Fibroblast of the aortic adventitia (primary cell): ENCODE results near the gene DNMT3A. TPM values are rescaled to one million over a fixed set of nuclear protein-coding genes. Genes with fewer than 3 reads are reported as not detected.
A peak's percentile ranks its signal among the peaks of the same experiment; 100 is the strongest.
"Not testable (repeated sequence)": the region's sequence is repeated elsewhere in the genome, so short reads cannot be mapped to it uniquely, and the experiment has no call there.

Experiments
- DNase-seq: peaks from one replicate; pipeline ENCODE4 v3.0.0-alpha.2; 2010; ENCODE audit warnings: low read depth
- H3K4me3 ChIP-seq: 2 replicates; pipeline ENCODE4 v1.5.1; 2011; ENCODE audit warnings: low read depth, mild to moderate bottlenecking, control low read depth, low read length, moderate library complexity
- total RNA-seq: library from RNA; depleted of rRNA; stranded (reverse); fragments of >200 nt; gene quantifications from 2 replicates; pipeline ENCODE4 v1.2.3, GENCODE V29; 2012; ENCODE audit warnings: low replicate concordance
- TF ChIP-seq, protein P1 (sequence below): IDR thresholded peaks from 2 replicates; pipeline ENCODE4 v1.5.1; 2011; ENCODE audit warnings: mild to moderate bottlenecking, low read length, control low read depth, inconsistent platforms; ENCODE audit not compliant: insufficient read depth

DNMT3A gene
- total RNA-seq, 1 donor, result 10.8 TPM

DNA sequence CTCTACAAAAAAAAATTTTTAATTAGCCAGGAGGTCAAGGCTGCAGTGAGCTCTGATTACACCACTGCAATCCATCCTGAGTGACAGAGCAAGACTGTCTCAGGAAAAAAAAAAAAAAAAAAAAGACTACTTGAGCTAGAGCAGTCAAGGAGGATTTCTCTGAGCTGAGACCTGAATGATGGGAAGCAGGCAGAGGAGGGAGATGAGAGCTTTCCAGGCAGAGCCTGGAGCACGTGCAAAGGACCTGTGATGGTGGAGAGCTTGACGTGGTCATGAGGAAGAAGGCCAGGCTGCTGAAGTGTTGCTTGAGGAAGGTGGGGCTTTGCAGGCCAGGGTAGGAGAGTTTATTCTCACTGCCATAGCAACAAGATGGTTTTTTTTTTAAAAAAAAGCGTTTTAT, 121.4 kb downstream of the DNMT3A start:
- TF ChIP-seq, protein P1, sequence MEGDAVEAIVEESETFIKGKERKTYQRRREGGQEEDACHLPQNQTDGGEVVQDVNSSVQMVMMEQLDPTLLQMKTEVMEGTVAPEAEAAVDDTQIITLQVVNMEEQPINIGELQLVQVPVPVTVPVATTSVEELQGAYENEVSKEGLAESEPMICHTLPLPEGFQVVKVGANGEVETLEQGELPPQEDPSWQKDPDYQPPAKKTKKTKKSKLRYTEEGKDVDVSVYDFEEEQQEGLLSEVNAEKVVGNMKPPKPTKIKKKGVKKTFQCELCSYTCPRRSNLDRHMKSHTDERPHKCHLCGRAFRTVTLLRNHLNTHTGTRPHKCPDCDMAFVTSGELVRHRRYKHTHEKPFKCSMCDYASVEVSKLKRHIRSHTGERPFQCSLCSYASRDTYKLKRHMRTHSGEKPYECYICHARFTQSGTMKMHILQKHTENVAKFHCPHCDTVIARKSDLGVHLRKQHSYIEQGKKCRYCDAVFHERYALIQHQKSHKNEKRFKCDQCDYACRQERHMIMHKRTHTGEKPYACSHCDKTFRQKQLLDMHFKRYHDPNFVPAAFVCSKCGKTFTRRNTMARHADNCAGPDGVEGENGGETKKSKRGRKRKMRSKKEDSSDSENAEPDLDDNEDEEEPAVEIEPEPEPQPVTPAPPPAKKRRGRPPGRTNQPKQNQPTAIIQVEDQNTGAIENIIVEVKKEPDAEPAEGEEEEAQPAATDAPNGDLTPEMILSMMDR, result no peak
- DNase-seq, result no peak
- H3K4me3 ChIP-seq, result no peak overlapping the region

DNA sequence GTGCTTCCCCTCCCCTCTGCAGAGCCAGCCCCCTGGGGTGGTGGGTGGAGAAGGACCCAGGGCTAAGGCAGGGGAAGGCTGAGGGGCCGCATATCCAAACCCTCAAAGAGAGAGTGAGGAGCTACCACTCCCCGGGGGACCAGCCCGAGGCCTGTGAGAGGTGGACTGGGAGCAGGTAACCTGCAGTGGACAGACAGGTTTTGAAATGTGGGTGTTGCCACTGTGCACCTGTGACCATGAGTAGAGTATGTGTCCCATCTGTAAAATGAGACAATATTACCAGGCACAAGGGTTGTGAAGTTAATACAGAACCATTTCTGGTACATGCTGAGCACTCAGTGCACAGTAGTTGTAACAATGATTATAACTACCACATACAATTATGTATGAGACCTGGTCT, 122.1 kb downstream of the DNMT3A start:
- TF ChIP-seq, protein P1, result no peak
- no peak for DNase-seq
- no peak overlapping the region for H3K4me3 ChIP-seq

DNA sequence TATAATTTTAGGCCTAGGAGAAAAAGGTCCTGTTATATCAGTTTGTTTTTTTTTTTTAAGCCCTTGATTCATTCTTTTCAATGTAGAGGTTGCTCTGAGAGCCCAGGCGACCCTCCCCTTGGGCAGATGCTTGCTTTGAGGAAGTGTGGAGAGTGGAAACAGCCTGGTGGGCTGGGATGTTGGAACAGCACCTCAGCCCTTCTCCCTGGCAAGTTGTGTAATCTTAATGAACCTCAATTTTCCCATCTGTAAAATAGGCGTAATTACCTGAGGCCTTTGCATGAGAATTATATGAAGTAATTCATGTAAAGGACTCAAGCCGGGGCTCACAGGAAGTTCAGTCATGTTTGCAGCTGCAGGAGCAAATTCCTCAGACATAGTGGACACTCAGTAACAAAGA, 123.6 kb downstream of the DNMT3A start:
- no peak overlapping the region for H3K4me3 ChIP-seq
- TF ChIP-seq, protein P1, result no peak
- no peak for DNase-seq

DNA sequence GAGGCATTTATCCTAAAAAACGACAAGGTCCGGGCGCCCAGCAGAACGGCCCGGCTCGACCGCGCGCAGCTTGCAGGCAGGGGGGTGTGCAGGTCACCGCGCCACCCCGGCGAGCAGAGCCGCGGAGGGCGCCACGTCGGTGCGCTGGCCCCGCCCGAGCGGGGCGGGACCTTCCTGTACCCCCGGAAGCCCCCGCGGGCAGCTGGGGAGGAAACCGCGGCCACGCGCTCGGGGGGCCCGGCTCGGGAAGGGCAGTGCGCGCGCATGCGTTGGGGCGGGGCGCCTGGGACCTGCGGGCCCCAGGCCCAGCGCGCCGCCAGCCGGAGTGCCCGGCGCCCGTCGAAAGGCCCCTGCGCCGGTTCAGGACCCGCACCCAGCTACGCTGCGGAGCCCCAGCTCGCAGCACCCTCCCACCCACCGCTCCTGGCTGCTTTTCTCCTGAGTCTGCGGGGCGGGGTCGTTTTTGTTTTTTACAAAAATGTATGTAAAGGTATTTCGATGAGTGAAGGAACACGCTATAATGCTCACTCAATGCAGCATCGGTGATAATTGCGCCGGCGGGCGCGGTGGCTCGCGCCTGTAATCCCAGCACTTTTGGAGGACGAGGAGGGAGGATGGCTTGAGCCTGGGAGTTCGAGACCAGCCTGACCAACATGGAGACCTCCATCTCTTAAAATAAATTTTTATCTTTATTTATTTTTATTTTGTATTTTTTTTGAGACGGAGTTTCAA, 125.6 kb downstream of the DNMT3A start:
- peak; percentile 51 for DNase-seq
- TF ChIP-seq, protein P1, result no peak
- peak overlapping the region; percentile 62 for H3K4me3 ChIP-seq

DNA sequence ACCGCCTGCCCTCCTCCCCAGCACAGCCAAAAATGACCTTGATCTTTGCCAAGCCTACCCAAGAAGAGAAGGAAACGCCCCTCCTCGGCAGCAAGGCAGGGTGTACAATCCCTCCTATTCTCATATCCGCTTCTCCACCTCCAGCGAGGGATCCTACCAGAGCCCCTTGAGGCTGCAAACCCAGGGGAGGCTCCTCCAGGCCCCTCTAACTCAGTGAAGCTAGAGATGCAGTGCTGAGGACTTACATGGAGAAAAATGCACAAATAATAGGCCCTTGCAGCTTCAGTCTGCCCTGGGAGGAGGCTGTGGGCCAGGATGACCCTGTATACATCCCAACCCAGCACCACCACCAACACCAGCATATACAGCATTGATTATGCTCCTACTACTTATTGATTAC, 126.5 kb downstream of the DNMT3A start:
- no peak overlapping the region for H3K4me3 ChIP-seq
- no peak for DNase-seq
- TF ChIP-seq, protein P1, result no peak

DNA sequence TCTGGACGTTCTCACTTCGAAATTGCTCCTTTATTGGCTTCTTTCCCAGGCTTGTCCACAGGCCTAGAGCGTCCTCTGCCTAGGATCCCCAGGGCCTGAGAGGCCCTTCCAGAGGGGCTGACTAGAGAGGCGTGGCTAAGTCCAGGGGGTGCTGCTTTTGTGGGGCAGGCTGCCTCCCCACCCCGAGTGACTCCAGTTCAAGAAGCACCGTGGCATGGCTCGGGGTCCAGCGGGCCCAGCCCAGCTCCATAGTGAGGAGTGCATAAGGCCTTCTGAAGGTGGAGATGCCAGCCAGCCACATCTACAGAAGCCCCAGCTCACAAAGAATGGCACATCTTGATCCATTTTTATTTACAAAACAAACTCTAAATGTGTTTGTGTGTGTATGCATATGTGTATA, 128.5 kb downstream of the DNMT3A start:
- no peak overlapping the region for H3K4me3 ChIP-seq
- TF ChIP-seq, protein P1, result no peak
- no peak for DNase-seq

DNA sequence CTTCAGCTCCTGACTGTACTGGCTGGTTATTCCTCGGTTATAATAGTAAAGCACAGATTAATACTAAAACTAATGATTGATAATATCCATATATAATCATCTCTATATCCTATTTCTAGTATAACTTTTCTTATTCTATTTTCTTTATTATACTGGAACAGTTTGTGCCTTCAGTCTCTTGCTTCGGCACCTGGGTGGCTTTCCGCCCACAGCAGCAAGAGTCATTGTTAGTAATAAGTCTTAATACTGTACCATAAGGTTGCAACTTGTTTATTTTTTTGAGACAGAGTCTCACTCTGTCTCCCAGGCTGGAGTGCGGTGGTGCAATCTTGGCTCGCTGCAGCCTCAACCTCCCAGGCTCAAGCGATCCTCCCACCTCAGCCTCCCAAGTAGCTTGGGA, 130.8 kb downstream of the DNMT3A start:
- H3K4me3 ChIP-seq, DNase-seq: not testable (repeated sequence)
